Neuronal stem cell (in vitro differentiated cells): Measurements from ENCODE around the gene MAPK11.
A peak's percentile ranks its signal among the peaks of the same experiment; 100 is the strongest.

Experiments used
- DNase-seq: peaks from one replicate; pipeline ENCODE4 v3.0.0-alpha.2; 2013; ENCODE audit warnings: low spot score
- H2AFZ ChIP-seq: one replicate; pipeline ENCODE4 v1.6.1; 2013; ENCODE audit warnings: mild to moderate bottlenecking, low read length, inconsistent platforms
- H2AK5ac ChIP-seq: 2 replicates; pipeline ENCODE4 v1.6.1; 2013; ENCODE audit warnings: low read depth, mild to moderate bottlenecking, inconsistent platforms, low read length, moderate library complexity, mixed read lengths
- H2BK120ac ChIP-seq: 2 replicates; pipeline ENCODE4 v1.6.1; 2013; ENCODE audit warnings: low read depth, mild to moderate bottlenecking, inconsistent platforms, low read length, moderate library complexity, mixed read lengths
- H2BK12ac ChIP-seq: one replicate; pipeline ENCODE4 v1.6.1; 2013; ENCODE audit warnings: low read length, inconsistent platforms
- H2BK15ac ChIP-seq: 2 replicates; pipeline ENCODE4 v1.6.1; 2013; ENCODE audit warnings: mild to moderate bottlenecking, low read length, inconsistent platforms, mixed read lengths
- H2BK5ac ChIP-seq: one replicate; pipeline ENCODE4 v1.6.1; 2013; ENCODE audit warnings: inconsistent platforms, mild to moderate bottlenecking, low read length, moderate library complexity
- H3K14ac ChIP-seq: one replicate; pipeline ENCODE4 v1.6.1; 2013; ENCODE audit warnings: low read length, inconsistent platforms
- H3K18ac ChIP-seq: 2 replicates; pipeline ENCODE4 v1.6.1; 2013; ENCODE audit warnings: low read length, inconsistent platforms
- H3K23ac ChIP-seq: 2 replicates; pipeline ENCODE4 v1.6.1; 2013; ENCODE audit warnings: low read depth, mild to moderate bottlenecking, mixed read lengths, low read length, inconsistent platforms; ENCODE audit not compliant: poor library complexity
- H3K27ac ChIP-seq: replicated peaks from 3 replicates; pipeline ENCODE4 v1.5.1; 2013; ENCODE audit warnings: low read length, inconsistent platforms
- H3K27me3 ChIP-seq, 3 experiments: 2 replicates each; pipeline ENCODE4 v1.6.1; 2013; ENCODE audit warnings: low read length in 3 of 3, mild to moderate bottlenecking in 2 of 3, inconsistent platforms in 1 of 3, low read depth in 1 of 3, mixed read lengths in 1 of 3, moderate library complexity in 1 of 3; ENCODE audit not compliant: control insufficient read depth in 3 of 3, insufficient read depth in 3 of 3
- H3K36me3 ChIP-seq, 2 donors: replicated peaks in 1 of 2; 2 replicates each; pipeline ENCODE4 v1.6.1; 2013; ENCODE audit warnings: low read length in 2 of 2; ENCODE audit not compliant: control insufficient read depth in 2 of 2, insufficient read depth in 2 of 2
- H3K4ac ChIP-seq: 2 replicates; pipeline ENCODE4 v1.6.1; 2013; ENCODE audit warnings: inconsistent platforms, mild to moderate bottlenecking, low read length, moderate library complexity
- H3K4me1 ChIP-seq, 2 donors: 1 replicate in 1 of 2; 2 replicates in 1 of 2; pipeline ENCODE4 v1.6.1; 2013; ENCODE audit warnings: low read length in 2 of 2, low read depth in 1 of 2; ENCODE audit not compliant: control insufficient read depth in 2 of 2, insufficient read depth in 1 of 2
- H3K4me2 ChIP-seq: one replicate; pipeline ENCODE4 v1.6.1; 2013; ENCODE audit warnings: mild to moderate bottlenecking, low read length, inconsistent platforms; ENCODE audit not compliant: insufficient read depth, poor library complexity, severe bottlenecking
- H3K4me3 ChIP-seq, 2 donors: 2 replicates each; pipeline ENCODE4 v1.5.1; 2013; ENCODE audit warnings: low read length in 2 of 2, mild to moderate bottlenecking in 2 of 2, inconsistent platforms in 1 of 2, moderate library complexity in 1 of 2
- H3K79me1 ChIP-seq: one replicate; pipeline ENCODE4 v1.6.1; 2013; ENCODE audit warnings: low read depth, mild to moderate bottlenecking, inconsistent platforms, low read length, moderate library complexity
- H3K9ac ChIP-seq: one replicate; pipeline ENCODE4 v1.6.1; 2013; ENCODE audit warnings: mild to moderate bottlenecking, low read depth, low read length, inconsistent platforms; ENCODE audit not compliant: poor library complexity
- H3K9me3 ChIP-seq, 2 donors: replicated peaks in 1 of 2; 2 replicates each; pipeline versions ENCODE3 to v1.6.1; 2013; ENCODE audit warnings: low read length in 2 of 2, mild to moderate bottlenecking in 2 of 2, inconsistent platforms in 1 of 2, low read depth in 1 of 2, mixed read lengths in 1 of 2, moderate library complexity in 1 of 2; ENCODE audit not compliant: control insufficient read depth in 2 of 2, insufficient read depth in 1 of 2
- H4K8ac ChIP-seq: one replicate; pipeline ENCODE4 v1.6.1; 2013; ENCODE audit warnings: low read depth, mild to moderate bottlenecking, inconsistent platforms, low read length, moderate library complexity
- H4K91ac ChIP-seq: one replicate; pipeline ENCODE4 v1.6.1; 2013; ENCODE audit warnings: low read length, low read depth, mild to moderate bottlenecking, inconsistent platforms; ENCODE audit not compliant: poor library complexity
- WGBS, 2 donors: extraction: QIAGEN DNeasy Blood & Tissue Kit; methylation state at CpG; one replicate each; pipeline ENCODE4 v1.1.7; 2013; ENCODE audit warnings: missing lambda C conversion rate in 2 of 2, mixed read lengths in 1 of 2; ENCODE audit not compliant: insufficient read length in 2 of 2, insufficient replicate concordance in 1 of 2; ENCODE audit errors: extremely low coverage in 2 of 2; 5-methylcytosine and 5-hydroxymethylcytosine counted together

Gene MAPK11

DNA sequence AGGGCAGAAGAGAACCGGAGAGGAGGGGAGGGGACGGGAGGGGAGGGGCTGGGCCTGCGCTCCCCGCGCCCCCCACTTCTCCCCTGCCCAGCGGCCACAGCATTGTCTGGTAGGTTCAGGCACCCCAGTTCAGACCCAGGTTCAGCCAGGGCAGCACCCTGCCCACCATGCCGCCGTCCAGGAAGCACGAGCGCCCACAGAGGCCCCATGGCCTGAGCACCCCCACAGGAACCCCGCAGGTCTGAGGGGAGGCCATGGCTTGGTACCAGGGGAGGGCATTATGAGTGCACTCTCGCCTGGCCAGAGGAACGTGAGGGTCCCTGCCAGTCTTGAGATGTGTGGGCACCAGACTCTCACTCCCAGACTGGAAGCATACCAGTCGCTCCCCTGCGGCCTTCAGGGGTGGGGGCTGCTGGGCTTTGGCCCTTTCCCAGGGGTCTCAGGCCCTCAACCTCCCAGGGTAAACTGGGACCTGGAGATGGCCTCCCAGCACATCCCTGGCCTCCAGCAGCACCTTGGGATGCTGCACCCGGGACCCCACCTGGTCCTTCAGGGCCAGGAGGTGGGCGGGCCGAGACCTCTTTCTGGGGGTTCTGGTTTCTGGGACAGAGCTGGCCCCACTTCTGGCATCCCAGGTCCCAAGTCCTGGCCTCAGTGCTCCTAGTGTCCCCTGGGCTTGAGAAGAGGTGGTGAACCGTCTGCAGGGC lies 37.9 kb upstream of the MAPK11 start:
- H3K4me1 ChIP-seq: peaks cover 44% of the 10 kb centered on the region in 2 donors
- H3K27ac ChIP-seq: peak overlapping the region; percentile 81
- H3K9me3 ChIP-seq: no peaks in the 10 kb centered on the region
- no peaks in the 10 kb centered on the region for H3K27me3 ChIP-seq
- H3K18ac ChIP-seq: peak overlapping the region; percentile 97
- no peak for DNase-seq
- H3K23ac ChIP-seq: peak overlapping the region; percentile 73
- peak overlapping the region; percentile 100 for H2BK15ac ChIP-seq
- H3K4me3 ChIP-seq: no peak overlapping the region
- H4K91ac ChIP-seq: peak overlapping the region; percentile 53
- peak overlapping the region; percentile 97 for H3K14ac ChIP-seq
- no peak overlapping the region for H3K9ac ChIP-seq
- H2AK5ac ChIP-seq: peak overlapping the region; percentile 100
- peak overlapping the region; percentile 90 for H2BK5ac ChIP-seq
- H3K79me1 ChIP-seq: peaks cover 28% of the 10 kb centered on the region
- peak overlapping the region; percentile 95 for H3K4ac ChIP-seq
- peak overlapping the region; percentile 65 for H4K8ac ChIP-seq
- no peak overlapping the region for H3K4me2 ChIP-seq
- peak overlapping the region; percentile 97 for H2BK120ac ChIP-seq
- peak overlapping the region; percentile 99 for H2BK12ac ChIP-seq
- H2AFZ ChIP-seq: peak overlapping the region; percentile 28
- WGBS, 2 donors: no CpG with 5 or more reads among the region's 19 CpGs
- H3K36me3 ChIP-seq: peaks cover 5 to 29% of the 10 kb centered on the region in 2 donors

- peaks cover 44% of the 10 kb centered on the region in 2 donors for H3K4me1 ChIP-seq
- no peaks in the 10 kb centered on the region for H3K27me3 ChIP-seq
- peak within 1 kb of the TSS; percentile 89 for H3K4me2 ChIP-seq
- peak within 1 kb of the TSS; percentile 81 for H3K27ac ChIP-seq
- H3K4me3 ChIP-seq: peak within 1 kb of the TSS; percentile 95 to 97
- peaks cover 35% of the 10 kb centered on the region for H3K79me1 ChIP-seq
- peak within 1 kb of the TSS; percentile 100 for H2AK5ac ChIP-seq
- no peaks in the 10 kb centered on the region for H3K9me3 ChIP-seq
- DNase-seq: peak; percentile 82
- peaks cover 5 to 37% of the 10 kb centered on the region in 2 donors for H3K36me3 ChIP-seq
- H3K4ac ChIP-seq: peak within 1 kb of the TSS; percentile 99
- H3K18ac ChIP-seq: peak within 1 kb of the TSS; percentile 98
- peak within 1 kb of the TSS; percentile 100 for H2BK15ac ChIP-seq
- peak within 1 kb of the TSS; percentile 65 for H4K8ac ChIP-seq
- H2BK120ac ChIP-seq: peak within 1 kb of the TSS; percentile 97
- H2BK5ac ChIP-seq: peak within 1 kb of the TSS; percentile 97
- peak within 1 kb of the TSS; percentile 75 for H2AFZ ChIP-seq
- peak within 1 kb of the TSS; percentile 91 for H3K23ac ChIP-seq
- H3K9ac ChIP-seq: peak within 1 kb of the TSS; percentile 96
- peak within 1 kb of the TSS; percentile 53 for H4K91ac ChIP-seq
- WGBS, 2 donors: no CpG with 5 or more reads among the region's 105 CpGs
- peak within 1 kb of the TSS; percentile 97 for H3K14ac ChIP-seq
- peak within 1 kb of the TSS; percentile 99 for H2BK12ac ChIP-seq
Observed at GRCh38 chr22:50306753-50307749, 36.9 kb upstream of the MAPK11 start, which contains the start of gene PLXNB2. PLXNB2 (minus strand) TSS chr22:50307646; CDS start chr22:50290584, 17,062 bp downstream.

DNA sequence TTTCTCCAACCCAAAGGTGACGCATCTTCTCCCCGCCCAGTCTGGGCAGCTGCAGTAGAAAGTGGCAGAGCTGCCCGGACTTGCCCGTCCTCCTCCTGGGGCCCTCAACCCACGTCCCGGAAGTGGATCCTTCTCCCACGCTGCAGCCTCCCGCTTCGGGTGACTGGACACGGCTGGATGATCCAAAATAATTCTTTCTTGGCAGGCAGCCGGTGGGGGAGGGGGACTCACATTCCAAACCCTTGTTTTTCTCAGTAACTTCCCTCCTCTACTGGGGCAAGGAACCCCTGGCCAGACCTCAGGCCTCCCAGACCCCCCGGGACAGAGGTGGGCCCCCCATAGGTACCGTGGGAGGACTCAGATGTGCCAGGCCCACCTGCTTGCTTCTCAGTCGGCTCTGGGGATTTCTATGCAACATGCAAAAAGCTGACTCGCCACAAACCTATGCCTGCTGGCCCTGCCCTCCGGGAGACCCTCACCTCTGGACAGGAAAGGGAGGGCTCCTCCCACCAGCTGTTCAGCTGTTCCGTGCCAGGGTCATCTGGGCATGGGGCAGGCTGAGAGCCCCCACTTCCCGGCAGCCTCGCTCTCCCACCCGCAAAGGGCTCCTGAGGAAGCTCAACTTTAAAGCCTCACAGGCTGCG lies 35.9 kb upstream of the MAPK11 start:
- Histone ChIP-seq H3K27ac (peak overlapping the region; percentile 49), H2BK5ac (peak overlapping the region; percentile 97), H3K4me2 (peak overlapping the region; percentile 89), H3K4ac (no peak overlapping the region), H3K18ac (peak overlapping the region; percentile 98), H3K36me3 (peaks cover 2 to 45% of the 10 kb centered on the region in 2 donors), H3K9me3 (no peaks in the 10 kb centered on the region), H3K9ac (peak overlapping the region; percentile 96), H3K4me1 (peaks cover 44 to 45% of the 10 kb centered on the region in 2 donors), H2BK12ac (no peak overlapping the region), H3K14ac (peak overlapping the region; percentile 79), H2BK15ac (peak overlapping the region; percentile 85), H3K4me3 (peak overlapping the region; percentile 95 to 97), H2AFZ (peak overlapping the region; percentile 1), H2BK120ac (no peak overlapping the region), H2AK5ac (peak overlapping the region; percentile 82), H3K79me1 (peaks cover 45% of the 10 kb centered on the region), H3K27me3 (peaks cover 0 to under 1% (median 0%) of the 10 kb centered on the region in 3 experiments), H4K8ac (no peak overlapping the region), H4K91ac (no peak overlapping the region), H3K23ac (no peak overlapping the region)
- WGBS, 2 donors: no CpG with 5 or more reads among the region's 21 CpGs
- DNase-seq: no peak
